ENCODE data around the gene FGD3. TPM values are rescaled to one million over a fixed set of nuclear protein-coding genes. Genes with fewer than 3 reads are reported as not detected.

FGD3 gene
- polyA plus RNA-seq, 1 experiment = not detected

GRCh38 chr9:93023521-93023815 is 76.1 kb downstream of the FGD3 start:
- CTCF ChIA-PET = no interaction called here

GRCh38 chr9:93024646-93024910 is 77.3 kb downstream of the FGD3 start:
- Histone ChIP-seq H3K36me3 (ENCODE audit: control insufficient read depth, insufficient read depth, low read length) (no peaks in the 10 kb centered on the region), H3K27me3 (ENCODE audit: control insufficient read depth, insufficient read depth, low read length) (no peaks in the 10 kb centered on the region), H3K4me3 (ENCODE audit: low read depth, low read length) (no peak overlapping the region)
- POLR2A ChIA-PET = no interaction called here
- no peak for DNase-seq (ENCODE audit: low read depth)
- no peak for TF ChIP-seq CTCF (IDR thresholded peaks at IDR 0.05; ENCODE audit: insufficient read depth, low read depth, low read length)
- CTCF ChIA-PET = interaction anchor here (1.2 kb wide), 1 partner anchor 21 kb away, joined by 3 read pairs; no protein-coding TSS in a partner anchor

More at GRCh38 chr9:93023521-93023815, 76.1 kb downstream of the FGD3 start:
- Histone ChIP-seq H3K4me3 (ENCODE audit: low read depth, low read length) (no peak overlapping the region), H3K27me3 (ENCODE audit: control insufficient read depth, insufficient read depth, low read length) (no peaks in the 10 kb centered on the region), H3K36me3 (ENCODE audit: control insufficient read depth, insufficient read depth, low read length) (no peaks in the 10 kb centered on the region)
- POLR2A ChIA-PET = no interaction called here
- no peak for DNase-seq (ENCODE audit: low read depth)
- no peak for TF ChIP-seq CTCF (IDR thresholded peaks at IDR 0.05; ENCODE audit: insufficient read depth, low read depth, low read length)

- no peak for TF ChIP-seq CTCF (IDR thresholded peaks at IDR 0.05; ENCODE audit: insufficient read depth, low read depth, low read length)
- H3K4me3 ChIP-seq (ENCODE audit: low read depth, low read length) = no peak overlapping the region
- ChIA-PET CTCF (interaction anchor here (0.8 to 1.2 kb wide), 3 partner anchors 22 to 84 kb away, joined by 3 read pairs; no protein-coding TSS in a partner anchor), POLR2A (no interaction called here)
- no peak for DNase-seq (ENCODE audit: low read depth)
- H3K36me3 ChIP-seq (ENCODE audit: control insufficient read depth, insufficient read depth, low read length) = no peaks in the 10 kb centered on the region
- H3K27me3 ChIP-seq (ENCODE audit: control insufficient read depth, insufficient read depth, low read length) = no peaks in the 10 kb centered on the region
Measured at GRCh38 chr9:93024986-93025630, 77.8 kb downstream of the FGD3 start.

- no peak overlapping the region for H3K4me3 ChIP-seq (ENCODE audit: low read depth, low read length)
- no peak for TF ChIP-seq CTCF (IDR thresholded peaks at IDR 0.05; ENCODE audit: insufficient read depth, low read depth, low read length)
- no peaks in the 10 kb centered on the region for H3K36me3 ChIP-seq (ENCODE audit: control insufficient read depth, insufficient read depth, low read length)
- DNase-seq (ENCODE audit: low read depth) = no peak
- ChIA-PET POLR2A (no interaction called here), CTCF (interaction anchor here (0.8 to 1.4 kb wide), 4 partner anchors 8 to 83 kb away, joined by 3 read pairs; no protein-coding TSS in a partner anchor)
- H3K27me3 ChIP-seq (ENCODE audit: control insufficient read depth, insufficient read depth, low read length) = no peaks in the 10 kb centered on the region
Measured at GRCh38 chr9:93025736-93026135, 78.4 kb downstream of the FGD3 start.

GRCh38 chr9:93026640-93027039 is 79.3 kb downstream of the FGD3 start:
- no peak for DNase-seq (ENCODE audit: low read depth)
- ChIA-PET CTCF (interaction anchor here (1.4 kb wide), 1 partner anchor 9 kb away, joined by 3 read pairs; no protein-coding TSS in a partner anchor), POLR2A (no interaction called here)
- TF ChIP-seq CTCF (IDR thresholded peaks at IDR 0.05; ENCODE audit: insufficient read depth, low read depth, low read length) = no peak
- no peaks in the 10 kb centered on the region for H3K36me3 ChIP-seq (ENCODE audit: control insufficient read depth, insufficient read depth, low read length)
- no peaks in the 10 kb centered on the region for H3K27me3 ChIP-seq (ENCODE audit: control insufficient read depth, insufficient read depth, low read length)
- H3K4me3 ChIP-seq (ENCODE audit: low read depth, low read length) = no peak overlapping the region
